WTC11 (cell line): ENCODE measurements around the gene TMED1. TPM values are rescaled to one million over a fixed set of nuclear protein-coding genes. Genes with fewer than 3 reads are reported as not detected.

Source experiments
- ATAC-seq: fragments of 200-7000 bp; cut with Tn5 transposase; 2 replicates; pipeline ENCODE4 v1.10.0; 2021; ENCODE audit warnings: mild to moderate bottlenecking, moderate library complexity
- CTCF ChIA-PET: fragments of 300-600 bp; sonication (Branson Sonifier 250); formaldehyde crosslinking; loops from one replicate; lab custom pipeline; 2021; ENCODE audit warnings: antibody characterized with exemption; lab: Charles Lee
- POLR2A ChIA-PET: fragments of 350-600 bp; sonication (Branson Sonifier 250); formaldehyde crosslinking; loops from one replicate; lab custom pipeline; 2021; ENCODE audit warnings: antibody characterized with exemption; lab: Charles Lee
- DNase-seq: peaks from one replicate; pipeline ENCODE4 v3.0.0; 2021; ENCODE audit warnings: low spot score
- H3K27ac Mint-ChIP-seq: 2 replicates; pipeline ENCODE4 v1.8.0; 2021; ENCODE audit warnings: mixed read lengths
- H3K27me3 Mint-ChIP-seq: 2 replicates; pipeline ENCODE4 v1.8.0; 2021; ENCODE audit warnings: low read depth, mild to moderate bottlenecking, moderate library complexity, mixed read lengths
- H3K36me3 Mint-ChIP-seq: 2 replicates; pipeline ENCODE4 v1.8.0; 2021; ENCODE audit warnings: mixed read lengths
- H3K4me1 Mint-ChIP-seq: 2 replicates; pipeline ENCODE4 v1.8.0; 2022; ENCODE audit warnings: mixed read lengths
- H3K4me3 Mint-ChIP-seq: 2 replicates; pipeline ENCODE4 v1.8.0; 2021; ENCODE audit warnings: mild to moderate bottlenecking, moderate library complexity, mixed read lengths
- H3K9me3 Mint-ChIP-seq: 2 replicates; pipeline ENCODE4 v1.8.0; 2021; ENCODE audit warnings: mixed read lengths
- ATF1 ChIP-seq: sonication (generic); formaldehyde crosslinking; IDR thresholded peaks from 2 replicates; pipeline ENCODE4 v1.8.1; 2023; ENCODE audit warnings: mild to moderate bottlenecking, moderate library complexity, missing genetic modification reagents
- CBFB ChIP-seq: sonication (generic); formaldehyde crosslinking; IDR thresholded peaks from 2 replicates; pipeline ENCODE4 v1.8.1; 2022; ENCODE audit warnings: mild to moderate bottlenecking, low read depth, missing genetic modification reagents
- E2F5 ChIP-seq: sonication (generic); formaldehyde crosslinking; IDR thresholded peaks from 2 replicates; pipeline ENCODE4 v1.8.1; 2022; ENCODE audit warnings: mild to moderate bottlenecking, moderate library complexity, missing genetic modification reagents
- FOXP1 ChIP-seq: sonication (generic); formaldehyde crosslinking; IDR thresholded peaks from 2 replicates; pipeline ENCODE4 v1.8.0; 2022; ENCODE audit warnings: missing genetic modification reagents, mild to moderate bottlenecking, moderate library complexity, borderline replicate concordance
- FOXP4 ChIP-seq: sonication (generic); formaldehyde crosslinking; IDR thresholded peaks from 2 replicates; pipeline ENCODE4 v1.8.0; 2022; ENCODE audit warnings: mild to moderate bottlenecking, missing genetic modification reagents
- HMGA2 ChIP-seq: fragments of 250-450 bp; sonication (Bioruptor Pico); IDR thresholded peaks from 2 replicates; pipeline ENCODE4 v1.4.0; 2021; ENCODE audit warnings: mild to moderate bottlenecking, moderate library complexity
- MLX ChIP-seq: sonication (generic); formaldehyde crosslinking; IDR thresholded peaks from 2 replicates; pipeline ENCODE4 v1.8.1; 2023; ENCODE audit warnings: mild to moderate bottlenecking, missing genetic modification reagents, moderate library complexity
- MXD4 ChIP-seq: fragments of 250-450 bp; sonication (Bioruptor Pico); IDR thresholded peaks from 2 replicates; pipeline ENCODE4 v1.8.0; 2021; ENCODE audit warnings: mild to moderate bottlenecking, moderate library complexity, borderline replicate concordance
- MYBL2 ChIP-seq: sonication (generic); formaldehyde crosslinking; IDR thresholded peaks from 2 replicates; pipeline ENCODE4 v1.8.1; 2023; ENCODE audit warnings: mild to moderate bottlenecking, moderate library complexity, missing genetic modification reagents
- NFE2L1 ChIP-seq: sonication (generic); formaldehyde crosslinking; IDR thresholded peaks from 2 replicates; pipeline ENCODE4 v1.8.1; 2023; ENCODE audit warnings: missing genetic modification reagents
- NR2C2 ChIP-seq: sonication (generic); formaldehyde crosslinking; IDR thresholded peaks from 2 replicates; pipeline ENCODE4 v1.8.0; 2022; ENCODE audit warnings: mild to moderate bottlenecking, missing genetic modification reagents
- NR3C1 ChIP-seq: sonication (generic); formaldehyde crosslinking; conservative IDR thresholded peaks from 2 replicates; pipeline ENCODE4 v1.8.1; 2023; ENCODE audit warnings: low read depth, mild to moderate bottlenecking, missing genetic modification reagents
- PRDM15 ChIP-seq: sonication (generic); formaldehyde crosslinking; IDR thresholded peaks from 2 replicates; pipeline ENCODE4 v1.8.0; 2022; ENCODE audit warnings: missing genetic modification reagents
- PREB ChIP-seq: sonication (generic); formaldehyde crosslinking; IDR thresholded peaks from 2 replicates; pipeline ENCODE4 v1.8.1; 2022; ENCODE audit warnings: mild to moderate bottlenecking, missing genetic modification reagents, moderate library complexity, borderline replicate concordance
- SP1 ChIP-seq: sonication (generic); formaldehyde crosslinking; conservative IDR thresholded peaks from 2 replicates; pipeline ENCODE4 v1.8.1; 2022; ENCODE audit warnings: missing genetic modification reagents
- TCF7 ChIP-seq: sonication (generic); formaldehyde crosslinking; IDR thresholded peaks from 2 replicates; pipeline ENCODE4 v1.8.0; 2022; ENCODE audit warnings: mild to moderate bottlenecking, low read depth, missing genetic modification reagents, moderate library complexity
- TEAD1 ChIP-seq: sonication (generic); formaldehyde crosslinking; IDR thresholded peaks from 2 replicates; pipeline ENCODE4 v1.8.0; 2022; ENCODE audit warnings: mild to moderate bottlenecking, missing genetic modification reagents
- TEAD4 ChIP-seq: sonication (generic); formaldehyde crosslinking; IDR thresholded peaks from 2 replicates; pipeline ENCODE4 v1.8.0; 2022; ENCODE audit warnings: mild to moderate bottlenecking, missing genetic modification reagents
- USF2 ChIP-seq: sonication (generic); formaldehyde crosslinking; IDR thresholded peaks from 2 replicates; pipeline ENCODE4 v1.8.1; 2023; ENCODE audit warnings: mild to moderate bottlenecking, missing genetic modification reagents, moderate library complexity
- ZMAT4 ChIP-seq: fragments of 250-450 bp; sonication (Bioruptor Pico); IDR thresholded peaks from 2 replicates; pipeline ENCODE4 v1.9.0; 2021; ENCODE audit warnings: mild to moderate bottlenecking
- ZNF121 ChIP-seq: sonication (generic); formaldehyde crosslinking; IDR thresholded peaks from 2 replicates; pipeline ENCODE4 v1.8.0; 2023; ENCODE audit warnings: missing genetic modification reagents
- ZNF138 ChIP-seq: sonication (generic); formaldehyde crosslinking; conservative IDR thresholded peaks from 2 replicates; pipeline ENCODE4 v1.8.1; 2022; ENCODE audit warnings: mild to moderate bottlenecking, moderate library complexity, missing genetic modification reagents
- ZNF263 ChIP-seq: sonication (generic); formaldehyde crosslinking; IDR thresholded peaks from 2 replicates; pipeline ENCODE4 v1.8.1; 2022; ENCODE audit warnings: low read depth, mild to moderate bottlenecking, moderate library complexity, missing genetic modification reagents
- ZNF396 ChIP-seq: fragments of 250-450 bp; sonication (Bioruptor Pico); IDR thresholded peaks from 2 replicates; pipeline ENCODE4 v1.8.0; 2021; ENCODE audit warnings: mild to moderate bottlenecking, moderate library complexity, borderline replicate concordance
- ZNF423 ChIP-seq: fragments of 250-450 bp; sonication (Bioruptor Pico); IDR thresholded peaks from 2 replicates; pipeline ENCODE4 v2.1.2; 2022; ENCODE audit warnings: mild to moderate bottlenecking, moderate library complexity
- ZNF671 ChIP-seq: fragments of 250-450 bp; sonication (Bioruptor Pico); IDR thresholded peaks from 2 replicates; pipeline ENCODE4 v1.8.0; 2021; ENCODE audit warnings: mild to moderate bottlenecking
- total RNA-seq: library from RNA; stranded (reverse); gene quantifications from 3 replicates; pipeline ENCODE4 v1.2.3, GENCODE V29; 2021

Gene TMED1
- total RNA-seq, 1 experiment from 2014 or later = 28.5 TPM

- TF ChIP-seq FOXP4 (CRISPR knock-in tag) (no peak), FOXP1 (no peak), ZNF671 (CRISPR knock-in tag) (no peak), SP1 (no peak), ZNF138 (CRISPR knock-in tag) (no peak), ZNF423 (no peak), NR2C2 (no peak), TEAD1 (no peak), E2F5 (CRISPR knock-in tag) (no peak), MYBL2 (CRISPR knock-in tag) (no peak), NR3C1 (no peak), ZMAT4 (CRISPR knock-in tag) (no peak), TCF7 (CRISPR knock-in tag) (no peak), TEAD4 (CRISPR knock-in tag) (no peak), USF2 (no peak), CBFB (no peak), MLX (CRISPR knock-in tag) (no peak), ZNF263 (CRISPR knock-in tag) (no peak), HMGA2 (CRISPR knock-in tag) (no peak)
- ChIA-PET CTCF (interaction anchor here (1.5 kb wide), 1 partner anchor 12 kb away, joined by 3 read pairs; no protein-coding TSS in a partner anchor), POLR2A (no interaction called here)
- DNase-seq (no peak), ATAC-seq (no peak; the same call in 1 of the 2 replicates)
- H3K36me3 Mint-ChIP-seq = peaks cover 16% of the 10 kb centered on the region
- H3K4me3 Mint-ChIP-seq = no peak overlapping the region
- H3K27ac Mint-ChIP-seq = no peak overlapping the region
- no peaks in the 10 kb centered on the region for H3K9me3 Mint-ChIP-seq
- H3K4me1 Mint-ChIP-seq = no peaks in the 10 kb centered on the region
- no peaks in the 10 kb centered on the region for H3K27me3 Mint-ChIP-seq
These were observed 24.5 kb downstream of the TMED1 start for GRCh38 chr19:10811391-10812111.

- Mint-ChIP-seq H3K27me3 (no peaks in the 10 kb centered on the region), H3K4me1 (no peaks in the 10 kb centered on the region), H3K27ac (no peak overlapping the region), H3K9me3 (no peaks in the 10 kb centered on the region), H3K36me3 (peaks cover 23% of the 10 kb centered on the region), H3K4me3 (no peak overlapping the region)
- no peak for DNase-seq
- CTCF ChIA-PET = interaction anchor here (0.7 to 1.8 kb wide), 3 partner anchors 11 to 136 kb away, joined by 3 to 5 read pairs (median 3); partner anchors contain the start of gene DNM2
- POLR2A ChIA-PET = no interaction called here
- ATAC-seq = no peak
- no peak for TF ChIP-seq PREB (CRISPR knock-in tag)
- no peak for TF ChIP-seq NR3C1
- TF ChIP-seq PRDM15 = no peak
- no peak for TF ChIP-seq NFE2L1 (CRISPR knock-in tag)
- no peak for TF ChIP-seq ZNF396
- TF ChIP-seq MXD4 (CRISPR knock-in tag) = no peak
- no peak for TF ChIP-seq ATF1 (CRISPR knock-in tag)
- TF ChIP-seq ZNF121 (CRISPR knock-in tag) = no peak
- no peak for TF ChIP-seq USF2
These were observed 26.2 kb downstream of the TMED1 start for GRCh38 chr19:10809651-10810285.
